Tibial nerve (tissue), 4 donors: ENCODE data around the gene TMED10. TPM values are rescaled to one million over a fixed set of nuclear protein-coding genes. Genes with fewer than 3 reads are reported as not detected.
A peak's percentile ranks its signal among the peaks of the same experiment; 100 is the strongest.

Experiments
- DNase-seq, 2 donors: peaks; one replicate each; pipeline ENCODE4 v3.0.0-alpha.2; 2019; ENCODE audit warnings: low spot score in 2 of 2
- H3K27ac ChIP-seq, 4 donors: fragments of 200-600 bp; sonication (generic) in 3 of 4; one replicate each; pipeline ENCODE4 v1.5.1; 2017 to 2019; ENCODE audit warnings: mild to moderate bottlenecking in 1 of 4
- H3K27me3 ChIP-seq, 2 donors: fragments of 200-600 bp; sonication (generic) in 1 of 2; one replicate each; pipeline versions ENCODE4 v1.5.1 to v1.6.0; 2017 to 2019
- H3K36me3 ChIP-seq, 3 donors: fragments of 200-600 bp; sonication (generic); one replicate each; pipeline ENCODE4 v1.5.1; 2018 to 2019
- H3K4me1 ChIP-seq, 4 donors: fragments of 200-600 bp; sonication (generic) in 3 of 4; one replicate each; pipeline ENCODE4 v1.5.1; 2017 to 2019
- H3K4me3 ChIP-seq, 4 donors: fragments of 200-600 bp; sonication (generic) in 3 of 4; one replicate each; pipeline ENCODE4 v1.5.1; 2017 to 2019; ENCODE audit warnings: mild to moderate bottlenecking in 1 of 4, moderate library complexity in 1 of 4
- H3K9me3 ChIP-seq, 4 donors: fragments of 200-600 bp; sonication (generic) in 3 of 4; one replicate each; pipeline ENCODE4 v1.5.1; 2017 to 2019
- CTCF ChIP-seq, 5 experiments: fragments of 200-600 bp in 3 of 5; fragments of 450-650 bp in 2 of 5; sonication (generic) in 3 of 5; IDR thresholded peaks; one replicate each; pipeline ENCODE4 v1.5.1; 2016 to 2019; ENCODE audit warnings: antibody characterized with exemption in 5 of 5, mild to moderate bottlenecking in 3 of 5, moderate library complexity in 2 of 5
- EP300 ChIP-seq, 2 donors: sonication (generic); formaldehyde crosslinking; IDR thresholded peaks; one replicate each; pipeline ENCODE4 v1.6.1; 2017; ENCODE audit warnings: antibody characterized with exemption in 2 of 2, mild to moderate bottlenecking in 1 of 2
- POLR2A ChIP-seq, 2 donors: fragments of 450-650 bp; IDR thresholded peaks; one replicate each; pipeline ENCODE4 v1.6.1; 2017; ENCODE audit warnings: antibody characterized with exemption in 2 of 2, mild to moderate bottlenecking in 2 of 2, moderate library complexity in 2 of 2
- WGBS, 2 donors: methylation state at CpG; one replicate each; pipeline ENCODE4 v1.1.5; 2018; 5-methylcytosine and 5-hydroxymethylcytosine counted together
- total RNA-seq, 4 donors: library from RNA; depleted of rRNA; stranded (reverse); fragments of >200 nt; gene quantifications; one replicate each; pipeline ENCODE4 v1.1.0, GENCODE V29; 2016

TMED10 gene
- total RNA-seq, 4 donors from 2014 or later = 262 to 296 (median 280) TPM

GRCh38 chr14:75196468-75196867 is 20.1 kb upstream of the TMED10 start:
- WGBS, 2 donors = 81 to 85% methylated on average over 4 of the region's 4 CpGs
- peaks cover 0 to 13% (median 11%) of the 10 kb centered on the region in 4 donors for H3K4me1 ChIP-seq
- no peaks in the 10 kb centered on the region for H3K9me3 ChIP-seq
- no peaks in the 10 kb centered on the region for H3K36me3 ChIP-seq
- H3K27me3 ChIP-seq = no peaks in the 10 kb centered on the region
- no peak overlapping the region for H3K27ac ChIP-seq
- H3K4me3 ChIP-seq = no peak overlapping the region
- DNase-seq = no peak
- TF ChIP-seq EP300 (IDR thresholded peaks at IDR 0.05) (no peak), POLR2A (IDR thresholded peaks at IDR 0.05) (no peak), CTCF (IDR thresholded peaks at IDR 0.05) (no peak)

- no peak for TF ChIP-seq POLR2A (IDR thresholded peaks at IDR 0.05)
- TF ChIP-seq EP300 (IDR thresholded peaks at IDR 0.05) = no peak
- no peak for TF ChIP-seq CTCF (IDR thresholded peaks at IDR 0.05)
- Histone ChIP-seq H3K36me3 (no peaks in the 10 kb centered on the region), H3K27ac (no peak overlapping the region), H3K4me3 (no peak overlapping the region), H3K27me3 (no peaks in the 10 kb centered on the region), H3K4me1 (peaks cover 0 to 13% (median 11%) of the 10 kb centered on the region in 4 donors), H3K9me3 (no peaks in the 10 kb centered on the region)
- 88% methylated on average over 3 of the region's 3 CpGs for WGBS, 2 donors
- no peak for DNase-seq
These were observed 19.7 kb upstream of the TMED10 start for GRCh38 chr14:75196064-75196463.

- H3K27me3 ChIP-seq = no peaks in the 10 kb centered on the region
- DNase-seq = no peak
- H3K9me3 ChIP-seq = no peaks in the 10 kb centered on the region
- H3K36me3 ChIP-seq = no peaks in the 10 kb centered on the region
- TF ChIP-seq CTCF (IDR thresholded peaks at IDR 0.05) = no peak
- no peak for TF ChIP-seq POLR2A (IDR thresholded peaks at IDR 0.05)
- TF ChIP-seq EP300 (IDR thresholded peaks at IDR 0.05) = no peak
- no peak overlapping the region for H3K27ac ChIP-seq
- WGBS, 2 donors = 74 to 88% methylated on average over 3 of the region's 3 CpGs
- H3K4me3 ChIP-seq = no peak overlapping the region
- no peaks in the 10 kb centered on the region for H3K4me1 ChIP-seq
These were observed 14.7 kb upstream of the TMED10 start for GRCh38 chr14:75191100-75191499.

- WGBS, 2 donors = 97 to 99% methylated on average over 4 of the region's 4 CpGs
- H3K4me3 ChIP-seq = no peak overlapping the region
- no peak overlapping the region for H3K27ac ChIP-seq
- TF ChIP-seq EP300 (IDR thresholded peaks at IDR 0.05) (no peak), POLR2A (IDR thresholded peaks at IDR 0.05) (no peak), CTCF (IDR thresholded peaks at IDR 0.05) (no peak)
- no peaks in the 10 kb centered on the region for H3K9me3 ChIP-seq
- no peaks in the 10 kb centered on the region for H3K36me3 ChIP-seq
- no peak for DNase-seq
- peaks cover 0 to 10% (median 3%) of the 10 kb centered on the region in 4 donors for H3K4me1 ChIP-seq
- no peaks in the 10 kb centered on the region for H3K27me3 ChIP-seq
These were observed 13.6 kb upstream of the TMED10 start for GRCh38 chr14:75190023-75190422.

GRCh38 chr14:75188520-75189268 is 12.3 kb upstream of the TMED10 start:
- peak in 1 of 2 donors; percentile 48 for DNase-seq
- no peaks in the 10 kb centered on the region for H3K36me3 ChIP-seq
- peak overlapping the region in 1 of 4 donors; percentile 54 for H3K27ac ChIP-seq
- H3K27me3 ChIP-seq = no peaks in the 10 kb centered on the region
- WGBS, 2 donors = 85 to 88% methylated on average over 7 of the region's 7 CpGs
- H3K4me1 ChIP-seq = peaks cover 0 to 23% (median 12%) of the 10 kb centered on the region in 4 donors
- no peaks in the 10 kb centered on the region for H3K9me3 ChIP-seq
- H3K4me3 ChIP-seq = no peak overlapping the region
- no peak for TF ChIP-seq POLR2A (IDR thresholded peaks at IDR 0.05)
- peak; percentile 85 to 88 for TF ChIP-seq EP300 (IDR thresholded peaks at IDR 0.05)
